Activated CD8-positive, alpha-beta memory T cell treated with anti-CD3 and anti-CD28 coated beads, Interleukin-2, amount 50 U/mL, for 1 hour (primary cell): Measurements from ENCODE around the gene CNTNAP2.

Experiments used
- DNase-seq: peaks from one replicate; pipeline ENCODE4 v3.0.0-alpha.2; 2020; ENCODE audit errors: extremely low read depth

Gene CNTNAP2

DNA sequence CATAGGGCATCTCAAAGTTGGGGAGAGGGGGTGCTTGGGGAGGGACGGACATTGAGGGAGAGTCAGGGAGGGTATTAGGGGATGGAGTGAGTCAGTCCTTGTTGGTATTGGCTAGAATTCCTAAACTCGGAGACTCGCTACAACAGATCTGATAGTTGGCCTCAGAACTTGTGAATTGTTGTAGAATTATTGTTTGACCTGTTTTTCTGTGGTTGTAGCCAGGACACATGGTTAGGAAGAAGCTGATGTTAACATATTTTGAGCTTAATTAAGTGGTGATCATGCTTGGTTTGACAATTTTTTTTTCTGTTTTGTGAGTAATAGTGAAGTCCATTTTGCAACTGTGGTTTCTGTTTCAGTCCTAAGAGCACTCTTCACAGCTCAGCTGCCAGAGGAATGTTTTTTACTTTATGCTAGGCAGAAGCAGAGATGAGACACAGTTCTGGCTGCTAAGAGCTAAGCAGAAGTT is 1283.7 kb downstream of the CNTNAP2 start:
- no peak for DNase-seq

DNA sequence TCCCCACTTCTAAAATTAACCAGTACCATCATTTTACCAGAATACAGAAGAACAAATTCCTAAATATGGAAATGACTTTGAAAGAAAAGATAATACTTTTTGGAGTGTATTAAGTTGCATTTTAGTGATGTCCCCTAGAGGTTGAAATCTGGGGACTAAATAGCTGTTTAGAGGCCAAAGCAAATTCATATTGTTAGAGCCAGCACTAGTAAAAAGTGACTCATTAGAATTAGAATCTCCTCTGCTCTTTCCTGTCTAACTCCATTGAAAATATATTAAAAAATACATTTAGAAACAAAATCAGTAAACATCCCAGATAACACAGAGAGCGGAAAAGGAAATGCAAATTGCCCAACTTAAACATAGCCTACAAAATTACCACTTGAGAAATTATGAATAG is 1284.3 kb downstream of the CNTNAP2 start:
- no peak for DNase-seq

DNA sequence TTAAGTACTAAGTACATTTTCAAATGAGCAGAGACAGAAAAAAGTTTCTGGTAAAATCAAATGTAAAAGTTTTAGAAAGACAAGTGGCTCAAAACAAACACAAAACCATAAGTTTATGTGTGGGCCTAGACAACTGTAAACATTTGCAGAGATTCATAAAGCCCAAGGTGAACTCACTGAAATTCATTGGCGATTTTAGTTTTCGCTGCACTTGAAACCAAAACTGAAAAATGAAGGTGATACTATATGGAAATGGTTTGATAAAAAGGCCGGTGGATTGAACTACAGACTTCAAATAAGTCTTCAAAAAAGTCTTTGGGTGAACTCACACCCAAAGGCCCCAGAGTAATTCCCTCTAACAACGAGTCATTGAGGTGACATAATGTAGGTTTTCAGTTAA is 1289.0 kb downstream of the CNTNAP2 start:
- DNase-seq, result no peak

DNA sequence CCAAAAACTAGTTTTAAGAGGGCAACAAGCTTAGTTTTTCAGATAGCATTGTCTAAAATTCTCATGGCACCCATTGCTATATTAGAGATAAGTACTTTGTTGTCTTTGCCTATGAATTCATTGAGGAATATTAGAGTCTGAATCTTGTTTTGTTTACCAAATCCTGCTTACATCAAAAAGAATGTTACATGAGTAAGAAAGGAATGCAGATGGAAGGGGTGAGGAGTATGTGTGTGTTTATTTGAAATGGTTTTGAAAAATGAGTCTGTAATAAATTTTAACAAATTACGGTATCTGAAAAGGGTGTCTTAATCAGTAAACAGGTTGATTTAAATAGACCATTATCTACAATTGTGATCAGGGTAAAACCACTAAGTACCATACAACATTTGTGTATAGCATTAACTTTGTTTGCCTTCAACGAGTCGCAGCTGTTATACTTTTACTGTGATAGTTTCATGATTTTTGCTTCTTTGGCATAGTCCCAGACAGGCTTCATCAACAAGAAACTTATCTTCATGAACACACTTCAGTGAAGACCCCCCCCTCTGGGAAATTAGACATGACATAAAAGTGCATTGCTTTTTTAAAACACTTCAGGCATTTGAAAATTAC is 1290.0 kb downstream of the CNTNAP2 start:
- no peak for DNase-seq

DNA sequence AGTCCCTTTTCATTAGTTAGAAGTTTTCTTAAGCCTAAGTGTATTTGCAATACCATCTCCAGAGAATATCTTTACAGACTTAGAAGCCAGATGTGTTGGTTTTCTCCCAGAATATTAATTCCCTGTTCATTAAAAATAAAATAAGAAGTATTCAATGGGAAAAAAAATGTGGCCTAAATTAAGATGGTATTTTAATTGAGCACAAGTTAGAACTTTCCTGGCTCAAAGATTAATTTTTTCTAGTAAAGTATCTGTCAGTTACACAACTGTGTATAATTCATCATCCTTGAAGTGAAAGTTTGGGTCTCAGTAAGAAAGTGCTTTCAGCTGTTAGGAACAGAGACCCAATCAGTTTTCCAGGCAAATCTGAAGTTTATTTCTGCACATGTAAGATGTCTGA is 1294.5 kb downstream of the CNTNAP2 start:
- DNase-seq, result no peak

DNA sequence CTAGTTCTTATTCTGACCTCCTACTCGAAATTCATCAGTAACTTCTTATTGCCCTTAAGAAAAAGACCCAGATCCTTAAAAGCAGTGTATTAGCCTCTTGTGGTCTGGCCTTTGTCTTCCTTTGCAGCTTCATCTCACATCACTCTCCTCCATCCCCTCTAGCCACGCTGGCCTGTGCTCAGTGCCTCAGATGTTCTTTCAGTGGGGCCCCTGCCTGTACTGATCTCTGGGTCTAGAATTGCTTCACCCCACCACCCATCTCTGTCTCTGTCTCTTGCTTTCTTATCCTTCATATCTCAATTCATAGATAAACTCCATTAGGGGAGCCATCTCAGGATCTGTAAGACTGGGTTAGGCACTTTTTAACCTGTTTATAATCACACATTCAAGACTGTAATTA is 1295.5 kb downstream of the CNTNAP2 start:
- DNase-seq, result no peak

DNA sequence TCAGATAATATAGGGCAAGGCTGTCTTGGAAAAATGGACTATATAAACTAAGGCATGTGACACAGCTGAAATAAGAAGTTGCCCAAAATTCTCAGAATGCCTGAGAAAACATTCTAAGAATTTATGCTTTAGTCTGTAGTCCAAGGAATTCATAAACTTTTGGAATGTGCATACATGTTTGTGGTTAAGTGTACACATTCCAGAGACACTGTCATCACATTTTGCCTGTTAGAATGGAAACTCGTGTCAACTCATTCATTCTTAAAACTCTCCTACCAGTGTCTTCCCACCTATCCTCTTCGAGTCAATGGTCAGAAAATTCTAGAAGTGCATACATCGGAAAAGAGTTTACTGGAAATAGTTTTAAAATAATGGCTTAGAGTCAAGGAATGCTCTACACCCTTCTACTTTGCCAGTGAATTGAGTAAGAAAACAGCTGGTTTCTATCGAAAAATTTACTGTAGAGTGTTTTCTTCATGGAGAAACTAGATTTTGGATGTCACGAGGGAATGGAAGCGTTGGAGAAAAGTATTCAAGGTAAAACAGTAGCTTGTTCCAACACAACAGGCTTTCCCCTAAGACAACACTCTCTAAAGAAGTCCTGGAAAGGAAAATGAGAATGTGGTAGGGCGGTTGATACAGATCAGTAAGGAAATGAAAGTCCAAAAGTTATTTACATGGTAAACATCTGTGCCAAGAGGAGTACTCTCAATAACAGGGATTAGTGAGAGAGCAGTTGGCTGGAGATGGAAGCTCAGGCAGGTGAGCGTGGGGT is 1296.4 kb downstream of the CNTNAP2 start:
- no peak for DNase-seq

DNA sequence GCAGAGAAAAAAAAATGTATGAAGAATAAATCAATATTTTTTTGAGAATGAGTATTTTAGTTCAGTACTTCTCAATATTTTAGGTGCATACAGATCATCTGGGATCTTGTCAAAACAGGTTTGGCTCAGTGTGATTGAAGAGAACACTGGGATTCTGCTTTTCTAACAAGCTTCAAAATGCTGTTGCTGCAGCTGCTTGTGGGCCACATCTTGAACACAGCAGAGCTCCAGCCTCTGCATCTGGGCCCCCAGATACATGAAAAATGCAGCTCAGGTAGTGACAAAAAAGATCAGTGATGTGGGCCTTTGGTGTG is 1296.9 kb downstream of the CNTNAP2 start:
- no peak for DNase-seq

DNA sequence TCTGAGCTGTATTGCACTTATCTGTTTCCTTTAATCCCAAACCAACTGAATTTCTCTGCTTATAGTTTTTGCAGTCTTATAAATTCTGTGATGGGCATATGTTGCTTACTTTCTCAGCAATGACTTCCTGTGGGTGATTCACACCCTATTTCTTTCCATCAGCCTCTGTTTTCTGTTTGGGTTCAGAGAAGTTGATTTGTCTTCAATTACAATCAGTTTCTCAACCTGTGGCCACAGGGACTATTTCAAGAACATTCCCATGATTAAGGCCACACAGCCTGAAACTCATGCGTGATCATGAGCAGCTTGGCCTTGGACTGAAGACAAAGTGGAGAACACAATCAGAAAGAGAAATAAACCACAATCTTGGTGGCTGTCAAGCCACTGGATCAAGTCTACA is 1299.4 kb downstream of the CNTNAP2 start:
- DNase-seq, result no peak

DNA sequence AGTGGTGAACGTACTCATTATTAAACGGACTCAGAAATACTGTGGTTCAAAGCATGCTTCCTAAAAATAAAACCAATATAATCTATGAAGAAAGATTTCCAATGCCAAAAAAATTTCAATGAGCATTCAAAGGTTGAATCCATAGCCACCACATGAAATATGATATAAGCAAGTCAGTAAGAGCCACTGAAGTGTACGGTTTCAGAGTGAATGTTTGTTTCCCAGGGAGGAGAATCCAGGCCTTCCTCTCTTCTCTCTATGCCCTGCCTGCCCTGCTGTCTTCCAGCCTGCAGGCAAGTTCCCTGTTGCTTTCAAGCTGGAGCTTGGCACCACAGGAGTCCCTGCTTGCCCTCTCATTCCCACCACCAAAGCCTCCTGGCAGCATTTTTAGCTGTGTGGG is 1302.4 kb downstream of the CNTNAP2 start:
- no peak for DNase-seq

DNA sequence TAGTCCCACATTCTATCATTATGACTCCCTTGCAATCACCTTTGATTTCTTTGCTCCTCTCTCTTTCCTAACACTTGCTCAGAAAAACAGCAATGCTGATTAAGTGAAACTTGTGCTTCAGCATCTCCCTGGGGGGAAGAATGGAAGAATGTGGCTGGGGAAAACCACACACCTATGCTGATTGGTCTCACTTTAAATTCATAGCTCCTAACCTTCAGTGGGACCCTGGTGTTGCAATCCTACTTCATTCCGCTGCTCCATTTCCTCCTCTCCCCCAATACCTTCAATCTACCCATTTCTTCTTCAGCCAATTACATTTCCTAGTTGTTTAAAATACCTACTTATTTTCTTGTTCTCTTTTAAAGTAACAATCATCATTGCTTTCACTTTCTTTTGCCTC is 1307.3 kb downstream of the CNTNAP2 start:
- DNase-seq, result no peak

DNA sequence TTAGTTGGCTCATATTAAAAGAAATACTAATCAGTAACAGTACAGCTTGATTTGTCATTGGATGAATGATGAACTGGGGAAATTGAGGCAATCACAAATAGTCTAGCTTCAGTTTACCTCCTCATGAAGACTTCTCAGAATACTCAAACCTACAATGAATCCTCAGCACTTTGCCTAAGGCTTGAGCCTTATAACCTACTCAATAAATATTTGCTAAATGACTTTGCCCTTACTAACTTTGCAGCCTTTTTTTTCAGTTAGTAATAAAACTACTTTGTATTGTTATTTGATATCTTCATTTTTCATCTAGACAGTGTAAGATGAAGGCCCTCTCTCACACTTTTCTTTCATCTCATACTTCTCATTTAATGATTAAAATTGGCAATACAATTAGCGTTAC is 1311.5 kb downstream of the CNTNAP2 start:
- DNase-seq, result no peak

DNA sequence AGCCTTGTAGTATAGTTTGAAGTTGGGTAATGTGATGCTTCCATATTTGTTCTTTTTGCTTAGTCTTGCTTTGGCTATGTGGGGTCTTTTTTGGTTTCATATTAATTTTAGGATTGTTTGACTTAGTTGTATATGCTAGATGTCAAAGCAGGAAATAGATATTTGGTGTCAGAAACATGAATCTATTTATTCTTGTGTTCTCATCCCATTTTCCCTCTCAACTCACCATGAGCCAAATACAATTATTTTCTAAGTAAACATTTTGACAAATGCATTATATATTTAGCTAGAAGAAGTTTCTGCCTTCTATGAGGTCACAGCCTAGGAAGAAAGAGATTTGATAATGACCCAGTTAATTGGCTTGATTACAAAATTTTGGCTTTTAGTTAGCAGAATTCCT is 1313.4 kb downstream of the CNTNAP2 start:
- DNase-seq, result no peak

DNA sequence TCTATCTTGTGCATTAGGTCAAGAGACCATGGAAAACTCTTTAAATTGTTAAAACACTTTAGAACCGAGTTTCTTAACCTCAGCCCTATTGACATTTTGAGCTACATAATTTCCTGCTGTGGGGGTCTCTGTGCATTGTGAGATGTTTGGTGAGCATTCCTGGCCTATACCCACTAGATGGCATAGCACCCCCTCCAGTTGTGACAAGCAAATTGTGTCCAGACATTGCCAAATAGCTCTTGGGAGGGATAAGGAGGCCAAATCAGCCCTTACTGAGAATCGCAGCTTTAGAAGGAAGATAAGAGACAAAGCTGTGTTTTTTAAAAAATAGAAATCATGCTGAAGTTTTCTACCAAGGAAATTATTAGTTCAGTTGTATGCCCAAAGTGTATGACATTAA is 1315.5 kb downstream of the CNTNAP2 start:
- DNase-seq, result no peak

DNA sequence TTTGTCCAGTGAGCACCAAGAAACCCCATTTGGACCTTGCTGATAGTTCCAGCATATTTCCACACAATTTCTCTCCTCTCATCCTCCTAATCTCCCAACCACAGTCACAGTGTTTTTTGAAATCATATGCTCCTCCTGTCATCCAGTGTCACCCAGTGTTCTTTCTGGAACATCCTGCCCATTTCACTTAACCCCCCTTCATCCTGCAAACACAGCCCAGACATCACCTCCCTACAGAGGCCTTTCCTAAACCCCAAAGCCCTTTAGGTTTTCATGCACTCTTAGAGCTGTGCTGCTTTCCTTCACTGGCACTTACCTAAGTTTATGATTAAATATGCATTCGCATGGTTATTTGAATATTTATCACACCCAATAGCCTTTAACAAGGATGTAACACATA is 1316.0 kb downstream of the CNTNAP2 start:
- no peak for DNase-seq

DNA sequence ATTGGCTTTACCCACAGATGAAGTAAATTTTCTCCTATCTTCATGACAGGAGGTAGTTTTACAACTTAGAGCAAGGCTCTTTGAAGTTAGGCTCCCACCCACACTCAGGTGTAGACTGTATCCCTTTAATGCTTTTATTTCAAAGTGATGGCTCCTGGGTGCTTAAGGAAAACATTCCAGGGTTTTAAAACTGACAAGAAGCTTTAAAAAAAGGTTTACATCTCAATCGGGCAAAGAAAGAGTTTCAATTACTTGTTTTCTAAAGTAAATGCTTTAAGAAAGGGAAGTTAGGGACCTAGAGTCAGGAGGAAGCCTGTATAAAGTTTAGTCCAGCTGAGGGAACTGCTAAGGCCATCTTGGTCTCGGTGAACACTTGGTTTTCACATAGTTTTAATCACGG is 1320.1 kb downstream of the CNTNAP2 start:
- no peak for DNase-seq

DNA sequence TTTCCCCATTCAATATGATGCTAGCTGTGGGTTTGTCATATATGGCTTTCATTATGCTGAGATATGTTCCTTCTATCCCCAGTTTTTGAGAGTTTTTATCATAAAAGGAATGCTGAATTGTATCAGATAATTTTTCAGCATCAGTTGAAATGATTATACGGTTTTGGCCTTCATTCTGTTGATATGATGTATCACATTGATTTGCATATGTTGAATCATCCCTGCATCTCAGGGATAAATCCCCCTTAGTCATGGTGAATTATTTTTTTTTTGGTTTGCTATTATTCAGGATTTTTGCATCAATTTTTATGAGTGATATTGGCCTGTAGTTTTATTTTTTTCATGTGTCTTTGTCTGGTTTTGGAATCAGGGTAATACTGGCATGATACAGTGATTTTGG is 1321.6 kb downstream of the CNTNAP2 start:
- no peak for DNase-seq

DNA sequence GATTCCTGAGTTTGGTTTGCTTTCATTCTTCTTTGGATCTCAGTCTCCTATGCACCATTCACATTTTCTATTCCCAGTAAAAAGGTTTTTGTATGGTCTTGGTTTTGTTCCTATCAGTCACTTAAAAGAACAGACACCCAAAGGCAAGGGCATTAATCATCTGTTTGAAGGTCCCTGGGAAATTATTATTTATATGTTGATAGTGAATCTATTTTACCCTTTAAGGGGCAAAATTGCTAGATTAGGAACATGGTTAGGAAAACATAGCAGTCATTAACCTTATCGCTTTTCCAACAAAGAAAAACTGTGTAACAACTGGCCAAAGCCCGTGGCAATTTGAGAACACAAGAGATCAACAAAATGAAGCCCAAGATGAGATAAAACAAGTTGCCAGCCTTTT is 1327.3 kb downstream of the CNTNAP2 start:
- no peak for DNase-seq

DNA sequence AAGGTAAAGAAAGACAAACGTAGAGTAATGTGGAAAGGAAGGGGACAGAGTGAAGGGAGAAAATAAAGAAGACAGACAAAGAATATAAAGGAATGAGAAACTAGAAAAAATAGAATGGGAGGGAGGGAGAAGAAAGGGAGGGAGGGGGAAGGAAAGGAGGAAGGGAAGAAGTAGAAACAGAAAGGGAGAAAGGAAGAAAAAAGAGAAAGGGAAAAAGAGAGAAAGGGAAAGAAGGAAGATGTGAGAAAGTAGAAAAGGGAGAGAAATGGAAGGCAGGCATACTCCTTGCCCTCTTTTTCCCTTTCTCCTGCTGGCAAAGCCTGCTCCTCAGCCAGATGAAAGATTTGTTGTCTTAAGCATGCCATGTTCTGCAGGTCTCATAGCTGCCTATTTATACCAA is 1336.2 kb downstream of the CNTNAP2 start:
- DNase-seq, result no peak

DNA sequence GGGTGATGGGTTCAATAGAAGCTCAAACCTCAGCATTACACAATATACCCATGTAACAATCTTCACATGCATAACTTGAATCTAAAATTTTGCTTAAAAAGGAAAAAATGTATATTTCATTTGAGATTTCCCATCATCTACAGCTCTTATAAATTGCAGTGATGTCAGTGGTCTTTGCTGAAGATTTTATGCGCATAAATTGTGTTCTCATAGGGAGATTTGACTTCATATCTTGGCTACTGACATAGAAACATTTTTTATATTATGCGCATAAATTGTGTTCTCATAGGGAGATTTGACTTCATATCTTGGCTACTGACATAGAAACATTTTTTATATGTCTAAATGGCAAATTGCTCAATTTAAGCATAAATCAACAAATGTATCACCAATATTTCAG is 1348.6 kb downstream of the CNTNAP2 start:
- no peak for DNase-seq

DNA sequence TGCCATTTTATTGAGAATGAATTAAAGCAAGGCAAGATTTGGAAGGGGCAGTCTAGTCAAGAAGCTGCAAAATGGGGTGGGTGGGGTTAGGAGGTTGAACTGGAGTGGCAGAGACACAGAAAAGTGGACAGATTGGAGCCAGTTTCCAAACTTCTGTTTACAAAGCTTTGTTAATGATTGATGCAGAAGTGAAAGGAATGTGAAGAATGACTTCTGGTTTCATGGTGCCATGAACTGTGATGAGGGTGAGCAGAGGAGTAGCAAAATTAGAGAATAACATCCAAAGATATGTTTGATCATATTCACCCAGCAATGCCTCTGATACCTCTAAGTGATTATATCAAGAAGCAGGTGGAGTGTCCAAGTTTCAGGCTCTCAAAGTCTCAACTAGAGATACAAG is 1356.0 kb downstream of the CNTNAP2 start:
- no peak for DNase-seq

DNA sequence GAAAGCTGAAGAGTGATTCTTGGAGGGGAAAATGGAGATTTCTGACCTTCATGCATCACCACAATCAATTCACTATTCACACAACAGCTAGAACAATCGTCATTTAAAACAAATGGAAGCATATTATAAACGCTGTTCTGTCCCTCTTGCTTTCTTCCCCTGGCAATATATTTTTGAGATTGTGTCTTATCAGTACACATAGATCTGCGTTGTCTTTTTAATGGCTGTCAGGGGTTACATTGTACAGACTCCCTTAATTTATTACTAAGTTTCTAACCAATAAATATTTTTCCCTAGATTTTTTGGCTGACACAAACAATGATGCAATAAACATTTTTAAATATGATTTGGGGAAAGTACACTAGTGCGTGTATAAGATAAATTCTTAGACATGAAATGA is 1358.3 kb downstream of the CNTNAP2 start:
- no peak for DNase-seq

DNA sequence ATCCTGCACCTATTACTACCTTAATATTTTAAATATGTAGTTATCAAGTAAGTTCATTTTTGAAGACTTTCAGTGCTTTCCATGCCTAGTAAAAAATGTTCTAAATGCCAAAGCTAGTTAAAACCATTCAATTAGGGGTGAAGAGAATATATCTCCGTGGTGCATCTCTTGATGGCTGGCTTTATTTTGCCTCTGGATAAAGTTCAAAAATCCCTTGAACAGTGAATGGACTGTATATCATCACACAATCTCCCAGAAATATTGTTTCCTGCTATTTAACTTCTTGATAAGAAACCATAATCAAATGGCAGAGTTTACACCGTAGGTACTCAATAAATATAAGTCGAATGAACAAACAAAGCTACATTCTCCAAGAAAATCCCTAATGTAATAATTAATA is 1360.9 kb downstream of the CNTNAP2 start:
- no peak for DNase-seq

DNA sequence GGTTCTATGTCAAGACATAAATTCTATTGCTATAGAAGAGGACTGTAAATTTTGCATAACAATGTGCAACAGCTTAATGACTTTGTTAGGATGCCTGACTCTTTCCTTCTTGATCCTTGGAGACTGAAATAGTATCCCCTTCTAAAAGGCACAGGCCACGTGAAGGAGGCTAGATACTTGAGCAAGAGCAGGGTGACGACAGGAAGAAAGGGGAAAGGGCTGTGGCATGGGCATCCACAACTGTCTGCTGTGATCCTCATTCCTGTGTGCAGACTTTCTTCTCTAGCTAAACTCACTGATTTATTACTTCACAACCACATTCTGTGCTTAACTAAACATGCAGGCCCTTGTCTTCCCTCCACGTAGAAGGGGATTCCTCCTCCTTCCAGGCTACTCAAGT is 1362.2 kb downstream of the CNTNAP2 start:
- DNase-seq, result no peak
